MM.1S (cell line): ENCODE results near the gene PKD1.

ENCODE experiments used
- DNase-seq: peaks from one replicate; pipeline ENCODE4 v3.0.0-alpha.2; 2015
- H2AFZ ChIP-seq: fragments of 300-600 bp; sonication (generic); 2 replicates; pipeline ENCODE4 v1.6.0; 2016; ENCODE audit warnings: antibody characterized with exemption, low read length
- H3F3A ChIP-seq: fragments of 300-600 bp; sonication (generic); 2 replicates; pipeline ENCODE4 v1.6.1; 2016; ENCODE audit warnings: mild to moderate bottlenecking, antibody characterized with exemption, low read length, moderate library complexity, mixed read lengths; ENCODE audit not compliant: insufficient read depth
- H3K27ac ChIP-seq: fragments of 300-600 bp; sonication (generic); 2 replicates; pipeline ENCODE4 v1.5.1; 2016; ENCODE audit warnings: mild to moderate bottlenecking, low read length
- H3K27me3 ChIP-seq: fragments of 300-600 bp; sonication (generic); replicated peaks from 2 replicates; pipeline ENCODE4 v1.6.0; 2016; ENCODE audit warnings: low read length; ENCODE audit not compliant: insufficient read depth
- H3K36me3 ChIP-seq: fragments of 300-600 bp; sonication (generic); replicated peaks from 2 replicates; pipeline ENCODE4 v1.6.1; 2016; ENCODE audit warnings: mild to moderate bottlenecking, low read length, mixed read lengths; ENCODE audit not compliant: insufficient read depth
- H3K4me1 ChIP-seq: fragments of 300-600 bp; sonication (generic); 2 replicates; pipeline ENCODE4 v1.6.1; 2016; ENCODE audit warnings: low read length, mixed read lengths
- H3K4me2 ChIP-seq: fragments of 300-600 bp; sonication (generic); 2 replicates; pipeline ENCODE4 v1.6.0; 2016; ENCODE audit warnings: low read depth, low read length
- H3K4me3 ChIP-seq: fragments of 300-600 bp; sonication (generic); 2 replicates; pipeline ENCODE4 v1.5.1; 2016; ENCODE audit warnings: low read length, mixed read lengths
- H3K79me2 ChIP-seq: fragments of 300-600 bp; sonication (generic); 2 replicates; pipeline ENCODE4 v1.6.1; 2016; ENCODE audit warnings: mixed run types, low read length, mixed read lengths
- H3K9ac ChIP-seq: fragments of 300-600 bp; sonication (generic); 2 replicates; pipeline ENCODE4 v1.6.1; 2016; ENCODE audit warnings: low read length, mixed read lengths
- H3K9me2 ChIP-seq: fragments of 300-600 bp; sonication (generic); replicated peaks from 2 replicates; pipeline ENCODE4 v1.6.1; 2016; ENCODE audit warnings: mild to moderate bottlenecking, low read length, mixed read lengths; ENCODE audit not compliant: insufficient read depth
- H3K9me3 ChIP-seq: fragments of 300-600 bp; sonication (generic); replicated peaks from 2 replicates; pipeline ENCODE4 v1.6.1; 2016; ENCODE audit warnings: mild to moderate bottlenecking, low read length, mixed read lengths; ENCODE audit not compliant: insufficient read depth
- H4K20me1 ChIP-seq: fragments of 300-600 bp; sonication (generic); 2 replicates; pipeline ENCODE4 v1.6.1; 2016; ENCODE audit warnings: mild to moderate bottlenecking, low read length, moderate library complexity, mixed read lengths; ENCODE audit not compliant: insufficient read depth
- CTCF ChIP-seq: fragments of 300-600 bp; sonication (generic); IDR thresholded peaks from 2 replicates; pipeline ENCODE4 v1.5.1; 2016; ENCODE audit warnings: antibody characterized with exemption, low read length, mixed read lengths
- EZH2 ChIP-seq: fragments of 300-600 bp; sonication (generic); optimal IDR thresholded peaks from 2 replicates; pipeline ENCODE3; 2017; ENCODE audit warnings: low read depth, mild to moderate bottlenecking, antibody characterized with exemption, low read length, mixed read lengths
- EZH2phosphoT487 ChIP-seq: fragments of 300-600 bp; sonication (generic); IDR thresholded peaks from 2 replicates; pipeline ENCODE4 v1.6.1; 2018; ENCODE audit warnings: antibody characterized with exemption, low read length

Gene PKD1

GRCh38 chr16:2173366-2173765 lies 37.7 kb upstream of the PKD1 start:
- DNase-seq, result no peak
- H3K36me3 ChIP-seq, result no peaks in the 10 kb centered on the region
- no peak overlapping the region for H3K4me2 ChIP-seq
- H3K9me2 ChIP-seq, result no peaks in the 10 kb centered on the region
- H3K27ac ChIP-seq, result no peak overlapping the region
- no peaks in the 10 kb centered on the region for H3K4me1 ChIP-seq
- no peaks in the 10 kb centered on the region for H3K27me3 ChIP-seq
- H3K9ac ChIP-seq, result no peak overlapping the region
- TF ChIP-seq EZH2 (no peak), EZH2phosphoT487 (no peak), CTCF (no peak)
- H3K79me2 ChIP-seq, result no peaks in the 10 kb centered on the region
- no peaks in the 10 kb centered on the region for H3K9me3 ChIP-seq
- H4K20me1 ChIP-seq, result no peaks in the 10 kb centered on the region
- H2AFZ ChIP-seq, result no peak overlapping the region
- no peaks in the 10 kb centered on the region for H3F3A ChIP-seq
- no peak overlapping the region for H3K4me3 ChIP-seq

DNA sequence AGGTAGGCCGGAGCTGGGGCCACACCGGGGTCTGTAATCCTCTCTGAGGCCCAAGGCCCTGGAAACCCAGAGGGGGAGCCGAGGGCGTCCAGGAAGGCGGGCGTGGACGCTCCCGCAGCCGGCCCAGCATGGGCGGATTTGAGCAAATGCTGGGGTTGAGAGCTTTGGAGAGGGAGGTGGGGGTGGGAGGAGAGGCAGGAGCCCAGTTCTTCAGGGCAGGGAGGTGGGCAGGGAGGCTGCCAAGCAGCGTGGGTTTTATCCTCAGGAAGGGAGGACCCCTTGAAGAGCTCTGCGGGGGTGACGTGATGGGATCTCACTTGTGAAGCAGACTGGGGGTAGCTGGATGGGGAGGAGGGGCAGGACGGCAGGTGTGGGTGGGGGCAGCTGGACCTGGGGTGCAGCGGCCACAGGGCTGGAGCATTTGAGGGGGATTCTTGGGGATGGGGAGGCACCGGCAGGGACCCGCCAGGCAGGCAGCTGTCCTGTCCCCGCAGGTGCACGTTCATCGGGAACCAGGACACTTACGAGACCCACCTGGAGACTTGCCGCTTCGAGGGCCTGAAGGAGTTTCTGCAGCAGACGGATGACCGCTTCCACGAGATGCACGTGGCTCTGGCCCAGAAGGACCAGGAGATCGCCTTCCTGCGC lies 37.1 kb upstream of the PKD1 start:
- Histone ChIP-seq H3K9me3 (no peaks in the 10 kb centered on the region), H3K36me3 (no peaks in the 10 kb centered on the region), H3K4me2 (no peak overlapping the region), H2AFZ (no peak overlapping the region), H3K27ac (no peak overlapping the region), H3K4me1 (no peaks in the 10 kb centered on the region), H3K27me3 (no peaks in the 10 kb centered on the region), H3K4me3 (no peak overlapping the region), H4K20me1 (no peaks in the 10 kb centered on the region), H3K9me2 (no peaks in the 10 kb centered on the region), H3F3A (no peaks in the 10 kb centered on the region), H3K79me2 (no peaks in the 10 kb centered on the region), H3K9ac (no peak overlapping the region)
- TF ChIP-seq EZH2phosphoT487 (no peak), CTCF (no peak), EZH2 (no peak)
- no peak for DNase-seq

DNA sequence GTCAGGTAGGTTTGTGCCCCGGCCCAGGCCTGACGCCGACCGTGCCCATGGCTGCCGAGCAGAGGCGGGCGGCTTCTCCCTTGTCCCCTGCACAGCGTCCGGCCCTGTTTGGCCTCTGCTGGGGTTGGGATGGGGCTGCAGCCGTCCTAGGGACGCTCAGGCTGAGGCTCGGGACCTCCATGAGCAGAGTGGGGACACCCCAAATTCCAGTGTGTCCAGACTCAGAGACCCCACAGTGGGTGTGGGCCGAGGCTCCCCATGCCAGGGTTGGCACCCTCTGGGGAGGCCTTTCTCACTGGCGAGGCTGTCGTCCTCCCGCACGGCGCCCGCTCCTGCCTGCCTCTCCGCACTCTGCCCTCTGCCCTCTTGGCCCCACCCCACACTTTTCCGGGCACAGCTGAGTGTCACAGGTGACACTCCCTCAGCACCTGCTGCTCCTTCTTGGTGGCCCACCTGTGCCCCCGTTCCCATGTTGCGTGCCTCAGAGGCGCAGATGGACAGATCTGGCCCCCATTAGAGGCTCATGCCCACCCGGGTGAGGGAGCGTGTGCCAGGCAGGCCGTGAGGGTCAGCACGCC lies 36.0 kb upstream of the PKD1 start:
- Histone ChIP-seq H3K36me3 (no peaks in the 10 kb centered on the region), H3K9ac (no peak overlapping the region), H3K4me1 (no peaks in the 10 kb centered on the region), H3K79me2 (no peaks in the 10 kb centered on the region), H3K4me2 (no peak overlapping the region), H3K27ac (no peak overlapping the region), H3K9me3 (no peaks in the 10 kb centered on the region), H2AFZ (no peak overlapping the region), H3K4me3 (no peak overlapping the region), H3K27me3 (no peaks in the 10 kb centered on the region), H3F3A (no peaks in the 10 kb centered on the region), H4K20me1 (no peaks in the 10 kb centered on the region), H3K9me2 (no peaks in the 10 kb centered on the region)
- DNase-seq, result no peak
- TF ChIP-seq EZH2phosphoT487 (no peak), EZH2 (no peak), CTCF (no peak)
